H1 (cell line): Measurements from ENCODE around the gene TTLL9.

Experiments
- CEBPB ChIP-seq: IDR thresholded peaks from 2 replicates; pipeline ENCODE4 v1.6.1; 2012; ENCODE audit warnings: low read depth, low read length
- CTCF ChIP-seq, 3 experiments: IDR thresholded peaks; 1 replicate in 2 of 3; 2 replicates in 1 of 3; pipeline versions ENCODE4 v1.5.1 to v1.6.1; 2011; ENCODE audit warnings: low read length in 3 of 3, mild to moderate bottlenecking in 3 of 3, inconsistent platforms in 2 of 3, low read depth in 1 of 3, moderate library complexity in 1 of 3; ENCODE audit not compliant: insufficient read depth in 1 of 3; ENCODE audit errors: control extremely low read depth in 1 of 3
- EZH2 ChIP-seq: fragments of 200-600 bp; sonication (generic); IDR thresholded peaks from 2 replicates; pipeline ENCODE4 v1.7.1; 2012; ENCODE audit warnings: low read depth, mild to moderate bottlenecking, moderate library complexity, low read length, inconsistent platforms; ENCODE audit not compliant: severe bottlenecking
- RBBP5 ChIP-seq: IDR thresholded peaks from 2 replicates; pipeline ENCODE4 v1.7.1; 2012; ENCODE audit warnings: low read depth, mild to moderate bottlenecking, inconsistent platforms, low read length, moderate library complexity, borderline replicate concordance
- TF ChIP-seq, protein P1 (sequence below): IDR thresholded peaks from 2 replicates; pipeline ENCODE4 v1.6.1; 2012; ENCODE audit warnings: inconsistent platforms
- TF ChIP-seq, protein P2 (sequence below): IDR thresholded peaks from 2 replicates; pipeline ENCODE4 v1.6.1; 2012; ENCODE audit warnings: inconsistent platforms

- TF ChIP-seq CEBPB (no peak), CTCF (IDR thresholded peaks at IDR 0.05; ENCODE audit: control extremely low read depth in 1 of 3, insufficient read depth in 1 of 3, low read depth in 1 of 3, low read length in 3 of 3) (no peak), RBBP5 (no peak), EZH2 (no peak)
- TF ChIP-seq, protein P1, sequence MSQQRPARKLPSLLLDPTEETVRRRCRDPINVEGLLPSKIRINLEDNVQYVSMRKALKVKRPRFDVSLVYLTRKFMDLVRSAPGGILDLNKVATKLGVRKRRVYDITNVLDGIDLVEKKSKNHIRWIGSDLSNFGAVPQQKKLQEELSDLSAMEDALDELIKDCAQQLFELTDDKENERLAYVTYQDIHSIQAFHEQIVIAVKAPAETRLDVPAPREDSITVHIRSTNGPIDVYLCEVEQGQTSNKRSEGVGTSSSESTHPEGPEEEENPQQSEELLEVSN, result no peak
- TF ChIP-seq, protein P2, sequence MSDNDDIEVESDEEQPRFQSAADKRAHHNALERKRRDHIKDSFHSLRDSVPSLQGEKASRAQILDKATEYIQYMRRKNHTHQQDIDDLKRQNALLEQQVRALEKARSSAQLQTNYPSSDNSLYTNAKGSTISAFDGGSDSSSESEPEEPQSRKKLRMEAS, result no peak
Observed at GRCh38 chr20:31827059-31827458, 43.4 kb upstream of the TTLL9 start.
